Head of caudate nucleus (tissue), 42 donors: ENCODE results near the gene VPS33B.
A peak's percentile ranks its signal among the peaks of the same experiment; 100 is the strongest.

Experiments used
- DNase-seq, 42 donors: peaks; one replicate each; pipeline versions ENCODE4 v3.0.0 to v3.0.0-alpha.2; 2020 to 2021; ENCODE audit warnings: mixed read lengths in 7 of 42
- intact Hi-C: fragments of 100-400 bp; cut with DNase I; formaldehyde crosslinking; loops from one replicate; pipeline ENCODE4 v1.15.0; 2022

VPS33B gene

GRCh38 chr15:90989040-90989768 lies 33.2 kb downstream of the VPS33B start:
- DNase-seq, result no peak
- intact Hi-C loops, result no loop called here

DNA sequence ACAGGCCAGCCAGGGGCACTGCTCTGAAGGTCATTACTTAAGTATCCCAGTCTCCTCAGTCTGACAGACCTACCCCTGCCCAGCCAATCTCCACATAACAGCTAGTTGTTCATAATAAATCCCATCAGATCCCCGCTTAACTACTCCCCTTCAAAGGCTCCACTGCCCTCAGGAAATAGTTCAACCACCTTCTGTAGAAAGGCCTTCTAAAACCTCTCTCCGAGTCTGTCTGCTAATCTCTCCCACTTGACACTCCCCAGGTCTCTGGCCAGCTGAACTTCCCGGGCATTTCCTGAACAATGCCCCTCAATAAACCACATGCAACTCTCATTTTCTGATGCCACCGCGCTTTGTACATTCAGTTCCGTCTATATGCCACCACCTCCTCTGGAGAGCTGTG lies 34.1 kb downstream of the VPS33B start:
- intact Hi-C loops, result no loop called here
- no peak for DNase-seq

DNA sequence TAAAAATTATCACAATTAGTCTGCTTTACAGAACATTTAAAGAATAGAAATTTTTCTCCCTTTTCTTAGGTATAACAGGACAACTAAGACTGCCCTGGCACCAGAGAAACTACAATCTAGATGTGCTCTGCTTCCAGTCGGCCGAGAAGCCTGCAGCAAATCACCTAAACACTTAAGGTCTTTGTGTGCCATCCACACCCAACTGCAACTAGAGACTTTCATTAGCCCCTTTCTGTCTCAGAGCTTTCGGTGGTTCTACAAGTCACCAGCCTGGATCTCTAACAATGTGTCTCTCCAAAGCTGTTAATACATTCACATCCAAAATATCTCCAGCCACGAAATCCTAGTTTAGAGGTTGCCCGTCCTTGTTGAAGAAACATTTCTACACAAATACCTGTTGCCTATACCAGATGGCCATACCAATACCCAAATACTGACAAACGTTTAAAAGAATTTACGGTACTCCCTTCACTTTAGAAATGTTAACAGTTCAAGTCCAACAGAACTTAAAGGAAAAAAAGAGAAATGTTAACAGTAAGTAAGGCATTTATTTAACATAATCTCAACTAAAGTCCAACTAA lies 34.7 kb downstream of the VPS33B start:
- DNase-seq, result no peak
- intact Hi-C loops, result no loop called here

- no peak for DNase-seq
- intact Hi-C loops, result no loop called here
Observed at GRCh38 chr15:90986790-90987507, 35.4 kb downstream of the VPS33B start.

DNA sequence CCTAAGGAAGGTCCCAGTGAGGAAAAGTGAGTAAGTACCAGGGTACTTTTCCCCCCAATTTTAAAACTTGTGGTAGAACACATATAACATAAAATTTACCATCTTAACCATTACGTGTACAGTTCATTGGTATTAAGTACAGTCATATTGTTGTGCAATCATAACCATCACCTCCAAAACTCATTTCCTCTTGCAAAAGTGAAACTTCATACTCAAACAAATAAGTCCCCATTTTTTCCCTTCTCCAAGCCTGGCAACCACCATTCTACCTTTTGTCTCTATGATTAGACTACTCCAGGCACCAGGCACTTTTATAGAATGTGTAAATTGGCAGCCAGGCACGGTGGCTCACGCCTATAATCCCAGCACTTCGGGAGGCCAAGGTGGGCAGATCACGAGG lies 40.3 kb downstream of the VPS33B start:
- DNase-seq, result no peak
- intact Hi-C loops, result no loop called here

GRCh38 chr15:90981681-90982080 lies 40.7 kb downstream of the VPS33B start:
- no peak for DNase-seq
- intact Hi-C loops, result no loop called here

- intact Hi-C loops, result no loop called here
- DNase-seq, result no peak
Observed at GRCh38 chr15:90979582-90979981, 42.8 kb downstream of the VPS33B start.

GRCh38 chr15:90974216-90974615 lies 48.2 kb downstream of the VPS33B start:
- intact Hi-C loops, result no loop called here
- DNase-seq, result no peak

GRCh38 chr15:90972133-90972532 lies 50.3 kb downstream of the VPS33B start:
- no peak for DNase-seq
- intact Hi-C loops, result no loop called here

GRCh38 chr15:90970274-90970673 lies 52.1 kb downstream of the VPS33B start:
- intact Hi-C loops, result no loop called here
- DNase-seq, result no peak

GRCh38 chr15:90968434-90968833 lies 54.0 kb downstream of the VPS33B start:
- DNase-seq, result no peak
- intact Hi-C loops, result no loop called here

DNA sequence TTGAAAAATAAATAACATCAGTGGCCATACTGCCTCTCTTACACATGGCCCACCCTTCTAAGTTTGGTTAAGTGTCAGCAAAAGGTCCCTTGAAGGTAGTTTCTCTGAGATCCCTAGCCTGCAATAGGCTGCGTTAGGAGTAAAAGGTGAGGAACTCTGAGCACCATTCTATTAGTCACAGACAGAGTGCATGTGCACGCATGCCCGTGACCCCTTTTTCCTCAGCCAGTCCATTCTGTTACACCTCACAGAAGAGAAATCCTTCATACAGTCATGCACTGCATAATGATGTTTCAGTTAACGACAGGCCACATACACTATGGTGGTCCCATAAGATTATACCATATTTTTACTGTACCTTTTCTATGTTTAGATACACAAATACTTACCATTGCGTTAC lies 55.2 kb downstream of the VPS33B start:
- intact Hi-C loops, result no loop called here
- no peak for DNase-seq

DNA sequence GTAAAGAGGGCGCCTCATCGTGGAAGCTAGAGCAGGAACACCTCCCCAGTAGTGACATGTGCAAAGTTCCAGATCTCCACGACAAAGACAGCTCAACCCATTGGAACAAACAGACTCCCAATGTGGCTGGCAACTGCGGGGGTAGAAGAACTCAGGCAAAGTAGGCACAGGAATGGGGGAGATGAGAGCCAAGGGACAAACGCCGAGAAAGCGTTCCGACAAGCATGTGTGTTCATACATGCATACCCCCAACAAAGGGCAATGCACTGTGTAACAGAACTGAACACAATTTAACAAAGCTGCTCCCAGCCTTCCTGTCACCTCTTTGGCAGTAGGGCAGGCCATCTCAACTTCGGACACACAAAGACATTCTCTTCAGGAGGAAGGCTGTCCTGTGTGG lies 56.1 kb downstream of the VPS33B start:
- intact Hi-C loops, result no loop called here
- no peak for DNase-seq

GRCh38 chr15:90962021-90962420 lies 60.4 kb downstream of the VPS33B start:
- no peak for DNase-seq
- intact Hi-C loops, result no loop called here

DNA sequence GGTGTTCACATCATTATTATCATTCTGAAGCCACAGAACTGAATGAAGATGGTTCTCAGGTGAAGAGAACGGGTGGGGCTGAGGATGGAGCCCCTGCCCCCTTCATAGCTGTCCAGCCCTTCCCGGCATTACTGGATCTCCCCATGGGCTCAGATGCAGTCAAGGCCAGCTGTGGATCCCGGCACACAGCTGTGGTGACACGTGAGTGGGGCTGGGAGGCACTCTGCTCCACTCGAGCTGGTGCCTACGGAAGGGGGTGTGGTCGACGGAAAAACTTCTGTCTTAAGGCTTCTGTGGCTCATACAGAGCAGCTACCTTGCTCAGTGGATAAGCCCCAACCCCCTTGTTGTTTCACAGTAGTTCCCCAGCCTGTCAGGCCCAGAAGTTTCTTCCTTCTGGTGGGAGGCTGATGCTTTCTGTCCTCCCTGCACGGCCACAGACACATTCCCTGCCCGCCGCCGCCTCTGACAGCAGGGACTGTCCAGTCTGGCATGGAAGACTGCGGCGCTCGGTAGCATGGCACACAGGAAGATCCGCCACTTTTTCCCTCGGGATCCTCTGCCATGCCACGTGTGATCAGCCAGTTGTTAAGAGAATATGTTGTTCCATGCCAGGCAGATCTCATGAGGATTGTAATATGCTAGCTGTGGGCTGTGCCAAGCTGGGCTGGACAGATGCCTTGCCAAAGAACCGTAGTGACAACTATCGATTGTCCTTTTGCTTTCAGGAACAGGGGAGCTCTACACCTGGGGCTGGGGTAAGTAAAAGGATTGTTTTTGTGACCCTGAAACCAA lies 61.9 kb downstream of the VPS33B start:
- peak in 15 of 42 donors; percentile 21 to 62 (median 41) for DNase-seq
- intact Hi-C loops, result no loop called here

- peak in 41 of 42 donors; percentile 24 to 82 (median 60) for DNase-seq
Observed at GRCh38 chr15:90959894-90960293, 62.5 kb downstream of the VPS33B start.

GRCh38 chr15:90959028-90959595 lies 63.3 kb downstream of the VPS33B start:
- intact Hi-C loops, result loop anchor here (5.0 to 10.0 kb wide), 3 partner anchors 66 to 313 kb away; partner anchors contain the start of gene VPS33B
- DNase-seq, result no peak

More at GRCh38 chr15:90959894-90960293, 62.5 kb downstream of the VPS33B start:
- intact Hi-C loops, result loop anchor here (5.0 to 10.0 kb wide), 3 partner anchors 65 to 312 kb away; partner anchors contain the start of gene VPS33B

DNA sequence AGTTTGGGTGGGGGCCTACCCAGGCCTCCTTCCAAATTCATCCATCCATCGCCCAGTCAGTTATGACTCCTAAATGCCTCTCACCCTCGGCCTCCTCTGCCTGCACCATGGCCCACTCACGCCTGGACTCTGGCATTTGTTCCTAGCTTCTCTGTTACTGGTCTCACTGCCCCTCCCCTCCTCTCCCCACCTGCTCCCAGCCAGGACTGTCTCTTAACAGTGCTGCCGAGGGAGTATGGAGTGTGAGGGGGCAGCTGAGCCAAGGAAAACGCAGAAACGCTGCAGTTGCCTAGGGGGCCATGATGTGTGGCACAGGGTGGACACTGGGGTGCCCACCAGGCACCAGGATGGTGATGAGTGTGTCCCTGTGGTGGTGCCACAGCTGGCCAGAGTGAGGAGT lies 64.6 kb downstream of the VPS33B start:
- intact Hi-C loops, result loop anchor here (5.0 to 10.0 kb wide), 3 partner anchors 67 to 315 kb away; partner anchors contain the start of gene VPS33B
- DNase-seq, result peak in 3 of 42 donors; percentile 9 to 27 (median 18)
